Kidney epithelial cell (primary cell): ENCODE results near the gene UNKL. TPM values are rescaled to one million over a fixed set of nuclear protein-coding genes. Genes with fewer than 3 reads are reported as not detected.

Source experiments
- DNase-seq: peaks from one replicate; pipeline ENCODE4 v3.0.0-alpha.2; 2010; ENCODE audit warnings: low read depth
- H3K27me3 ChIP-seq: 2 replicates; pipeline ENCODE4 v1.6.0; 2011; ENCODE audit warnings: low read length; ENCODE audit not compliant: control insufficient read depth, insufficient read depth
- H3K36me3 ChIP-seq: 2 replicates; pipeline ENCODE4 v1.5.1; 2011; ENCODE audit warnings: low read length; ENCODE audit not compliant: control insufficient read depth, insufficient read depth
- H3K4me3 ChIP-seq: 2 replicates; pipeline ENCODE4 v1.5.1; 2011; ENCODE audit warnings: low read depth, mild to moderate bottlenecking, control low read depth, low read length
- total RNA-seq: library from RNA; depleted of rRNA; stranded (reverse); fragments of >200 nt; gene quantifications from 2 replicates; pipeline ENCODE4 v1.2.3, GENCODE V29; 2015
- TF ChIP-seq, protein P1 (sequence below): IDR thresholded peaks from 2 replicates; pipeline ENCODE4 v1.5.1; 2011; ENCODE audit warnings: mild to moderate bottlenecking, moderate library complexity, low read length, control low read depth, inconsistent platforms; ENCODE audit not compliant: insufficient read depth, poor library complexity, severe bottlenecking

Gene UNKL
- total RNA-seq, 1 donor from 2014 or later = 19.3 TPM

DNA sequence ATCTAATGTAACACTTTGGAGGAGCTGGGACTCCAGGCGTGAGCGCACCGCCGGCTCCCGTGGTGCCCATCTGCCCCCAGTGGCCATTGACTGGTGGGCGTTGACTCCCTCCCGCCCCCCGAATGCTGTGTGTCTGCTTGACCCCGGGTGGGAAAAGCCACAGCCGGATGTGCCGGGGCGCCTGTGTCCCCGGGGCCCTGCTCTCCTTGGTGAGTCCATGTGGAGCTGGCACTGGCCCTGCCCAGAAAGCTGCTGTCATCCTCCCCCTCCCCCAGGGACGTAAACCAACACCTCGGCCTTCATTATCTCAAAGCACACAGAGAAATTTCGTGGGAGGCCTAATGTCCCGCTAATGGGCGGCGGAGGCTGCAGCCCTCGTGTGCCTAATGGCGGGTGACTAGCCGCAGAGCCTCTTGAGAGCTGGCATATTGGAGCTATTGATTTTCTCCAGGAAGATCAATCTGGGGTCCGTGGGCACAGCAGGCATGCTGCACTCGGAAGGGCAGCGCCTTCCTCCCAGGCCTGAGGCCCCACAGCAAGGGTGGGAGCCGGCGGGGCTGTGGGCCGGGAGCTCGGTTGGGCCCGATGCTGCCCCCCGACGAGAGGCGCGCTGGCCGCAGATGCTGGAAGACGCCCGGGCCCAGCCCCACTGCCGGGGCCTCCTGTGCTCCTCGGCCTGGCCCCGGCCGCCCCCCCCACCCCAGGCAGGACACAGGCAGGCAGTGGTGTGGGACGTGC lies 12.4 kb upstream of the UNKL start:
- no peak for DNase-seq
- H3K4me3 ChIP-seq = no peak overlapping the region
- H3K36me3 ChIP-seq = no peaks in the 10 kb centered on the region
- H3K27me3 ChIP-seq = peaks cover 12% of the 10 kb centered on the region
- TF ChIP-seq, protein P1, sequence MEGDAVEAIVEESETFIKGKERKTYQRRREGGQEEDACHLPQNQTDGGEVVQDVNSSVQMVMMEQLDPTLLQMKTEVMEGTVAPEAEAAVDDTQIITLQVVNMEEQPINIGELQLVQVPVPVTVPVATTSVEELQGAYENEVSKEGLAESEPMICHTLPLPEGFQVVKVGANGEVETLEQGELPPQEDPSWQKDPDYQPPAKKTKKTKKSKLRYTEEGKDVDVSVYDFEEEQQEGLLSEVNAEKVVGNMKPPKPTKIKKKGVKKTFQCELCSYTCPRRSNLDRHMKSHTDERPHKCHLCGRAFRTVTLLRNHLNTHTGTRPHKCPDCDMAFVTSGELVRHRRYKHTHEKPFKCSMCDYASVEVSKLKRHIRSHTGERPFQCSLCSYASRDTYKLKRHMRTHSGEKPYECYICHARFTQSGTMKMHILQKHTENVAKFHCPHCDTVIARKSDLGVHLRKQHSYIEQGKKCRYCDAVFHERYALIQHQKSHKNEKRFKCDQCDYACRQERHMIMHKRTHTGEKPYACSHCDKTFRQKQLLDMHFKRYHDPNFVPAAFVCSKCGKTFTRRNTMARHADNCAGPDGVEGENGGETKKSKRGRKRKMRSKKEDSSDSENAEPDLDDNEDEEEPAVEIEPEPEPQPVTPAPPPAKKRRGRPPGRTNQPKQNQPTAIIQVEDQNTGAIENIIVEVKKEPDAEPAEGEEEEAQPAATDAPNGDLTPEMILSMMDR = no peak

DNA sequence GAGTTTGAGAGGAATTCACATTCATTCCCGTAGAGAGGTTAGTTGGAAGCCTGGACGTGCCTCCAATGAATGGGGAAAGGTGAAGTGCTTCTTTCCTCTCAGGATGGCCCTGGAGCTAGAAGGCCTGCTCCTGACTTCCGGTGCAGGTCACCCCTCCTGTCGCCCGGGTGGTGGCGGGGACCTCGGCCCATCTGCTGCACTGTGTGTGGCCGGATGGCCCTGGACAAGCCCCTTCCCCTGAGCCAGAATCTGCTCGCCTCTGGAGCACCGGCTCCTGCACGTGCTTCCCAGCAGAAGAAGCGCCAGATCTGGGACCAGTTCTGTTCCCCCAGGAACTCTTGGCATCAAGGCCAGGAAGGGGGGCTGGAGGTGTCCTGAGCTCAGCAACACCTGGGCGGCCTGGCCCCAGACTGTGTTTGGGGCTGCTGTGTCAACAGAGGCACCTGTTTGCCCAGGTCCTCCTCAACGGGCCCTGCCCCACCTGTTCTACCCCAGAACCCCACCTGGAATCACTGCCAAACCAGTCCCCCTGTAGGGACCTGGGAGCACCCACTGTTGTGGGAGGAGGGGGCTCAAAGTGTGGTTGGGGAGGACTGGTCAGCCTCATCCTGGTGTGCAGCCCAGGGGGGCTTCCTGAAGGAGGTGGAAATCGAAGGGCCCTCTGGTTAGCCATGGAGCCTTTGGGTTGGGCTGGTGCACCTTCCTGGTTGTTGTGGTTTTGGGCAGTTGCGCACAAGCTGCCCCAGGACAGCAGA lies 11.3 kb upstream of the UNKL start:
- no peak for DNase-seq
- peaks cover 2% of the 10 kb centered on the region for H3K27me3 ChIP-seq
- no peak overlapping the region for H3K4me3 ChIP-seq
- TF ChIP-seq, protein P1 = no peak
- no peaks in the 10 kb centered on the region for H3K36me3 ChIP-seq

DNA sequence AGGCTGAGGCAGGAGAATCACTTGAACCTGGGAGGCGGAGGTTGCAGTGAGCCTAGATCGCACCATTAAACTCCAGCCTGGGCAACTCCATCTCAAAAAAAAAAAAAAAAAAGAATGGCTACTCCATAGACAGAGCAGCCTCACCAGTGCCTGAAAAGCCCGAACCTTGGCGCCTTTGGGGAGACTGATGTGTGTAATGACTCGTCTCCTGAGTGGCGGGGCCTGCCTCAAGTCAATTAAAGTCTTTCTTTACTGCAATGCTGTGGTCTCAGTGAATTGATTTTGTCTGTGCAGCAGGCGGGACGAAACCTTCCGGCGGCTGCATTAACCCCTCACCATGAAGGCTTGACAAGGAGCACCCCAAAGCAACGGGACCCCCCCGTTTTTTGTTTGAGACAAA lies 9.5 kb upstream of the UNKL start:
- H3K36me3 ChIP-seq = no peaks in the 10 kb centered on the region
- no peak for DNase-seq
- TF ChIP-seq, protein P1 = no peak
- H3K27me3 ChIP-seq = no peaks in the 10 kb centered on the region
- no peak overlapping the region for H3K4me3 ChIP-seq

DNA sequence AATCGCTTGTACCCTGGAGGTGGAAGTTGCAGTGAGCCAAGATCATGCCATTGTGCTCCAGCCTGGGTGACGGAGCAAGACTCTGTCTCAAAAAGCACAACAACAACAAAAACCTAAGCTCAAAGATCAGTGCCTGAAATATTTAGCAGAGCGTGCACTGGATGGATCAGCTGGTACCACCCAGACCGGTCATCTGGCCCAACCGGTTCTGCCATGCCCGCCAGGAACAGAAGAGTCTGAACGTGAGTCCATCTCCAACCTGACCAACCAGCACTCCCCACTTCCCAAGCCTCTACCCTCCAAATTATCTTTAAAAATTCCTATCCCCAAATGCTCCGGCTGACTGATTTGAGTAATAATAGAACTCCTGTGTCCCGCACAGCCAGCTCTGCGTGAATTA lies 7.6 kb upstream of the UNKL start:
- no peaks in the 10 kb centered on the region for H3K36me3 ChIP-seq
- DNase-seq = no peak
- no peak overlapping the region for H3K4me3 ChIP-seq
- TF ChIP-seq, protein P1 = no peak
- H3K27me3 ChIP-seq = no peaks in the 10 kb centered on the region

DNA sequence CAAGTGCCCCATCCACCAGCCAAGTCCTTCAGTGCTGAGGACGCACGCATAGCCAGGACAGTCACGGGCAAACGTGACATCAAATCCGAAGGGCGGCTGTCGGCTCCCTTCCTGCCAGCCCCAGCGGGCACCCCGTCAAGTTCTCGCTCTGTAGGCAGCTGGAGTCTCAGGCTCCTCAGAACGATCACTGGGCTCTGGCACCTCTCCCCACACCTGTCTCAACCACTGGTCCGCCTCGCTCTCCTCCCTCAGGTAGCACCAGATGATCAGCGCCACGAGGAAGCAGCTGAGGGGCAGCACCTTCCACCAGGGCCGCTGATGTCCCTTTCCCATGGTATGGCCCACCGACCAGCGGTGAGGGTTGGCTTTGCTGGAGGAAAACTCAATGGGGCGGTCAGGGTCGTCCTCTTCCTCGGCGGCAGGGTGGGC lies 5.6 kb upstream of the UNKL start:
- H3K4me3 ChIP-seq = peak overlapping the region; percentile 86
- TF ChIP-seq, protein P1 = no peak
- no peaks in the 10 kb centered on the region for H3K27me3 ChIP-seq
- no peaks in the 10 kb centered on the region for H3K36me3 ChIP-seq
- DNase-seq = no peak

DNA sequence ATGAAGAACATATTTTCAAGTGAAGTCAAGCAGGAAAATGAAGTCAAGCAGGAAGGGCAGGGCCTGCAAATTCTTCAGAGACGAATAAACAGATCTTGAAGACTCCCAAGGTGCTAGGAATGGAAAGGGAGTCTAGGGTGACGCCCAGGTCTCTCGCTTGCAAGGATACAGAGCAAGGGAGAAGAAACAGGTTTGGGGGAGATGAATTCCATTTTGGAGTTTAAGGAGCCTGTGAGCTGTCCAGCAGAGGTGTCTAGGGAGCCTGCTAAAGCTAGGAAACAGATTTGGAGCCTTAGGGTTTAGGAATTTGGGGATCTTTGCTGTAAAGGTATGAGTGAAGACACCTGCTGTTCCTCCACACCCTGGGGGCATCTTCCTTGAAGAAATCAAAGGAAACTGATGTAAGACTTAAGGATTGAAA lies 2.0 kb upstream of the UNKL start:
- DNase-seq = no peak
- Histone ChIP-seq H3K27me3 (no peaks in the 10 kb centered on the region), H3K4me3 (no peak overlapping the region), H3K36me3 (no peaks in the 10 kb centered on the region)
- TF ChIP-seq, protein P1 = no peak
